Neural cell (in vitro differentiated cells): ENCODE measurements around the gene HCK. TPM values are rescaled to one million over a fixed set of nuclear protein-coding genes. Genes with fewer than 3 reads are reported as not detected.

Experiments
- H2AFZ ChIP-seq: fragments of 200-600, 300-800 bp; sonication (generic), shearing (Covaris generic); 2 replicates; pipeline ENCODE4 v1.6.0; 2014; ENCODE audit warnings: low read depth, mild to moderate bottlenecking, antibody characterized with exemption, low read length, moderate library complexity
- H3F3A ChIP-seq: fragments of 200-600 bp; shearing (Covaris generic); 2 replicates; pipeline ENCODE4 v1.6.1; 2016; ENCODE audit warnings: mild to moderate bottlenecking, moderate library complexity, mixed read lengths, antibody characterized with exemption, low read length; ENCODE audit not compliant: insufficient read depth, poor library complexity, severe bottlenecking
- H3K27ac ChIP-seq: fragments of 200-600, 300-800 bp; sonication (generic), shearing (Covaris generic); 2 replicates; pipeline ENCODE4 v1.5.1; 2014; ENCODE audit warnings: mild to moderate bottlenecking, low read length, moderate library complexity
- H3K27me3 ChIP-seq: fragments of 300-800, 200-600 bp; sonication (generic), shearing (Covaris generic); 2 replicates; pipeline ENCODE4 v1.6.0; 2014; ENCODE audit warnings: mild to moderate bottlenecking, low read depth, low read length, moderate library complexity; ENCODE audit not compliant: insufficient read depth
- H3K36me3 ChIP-seq: fragments of 300-800, 200-600 bp; sonication (generic), shearing (Covaris generic); 2 replicates; pipeline ENCODE4 v1.5.1; 2014; ENCODE audit warnings: mild to moderate bottlenecking, antibody characterized with exemption, low read length, moderate library complexity; ENCODE audit not compliant: insufficient read depth
- H3K4me2 ChIP-seq: fragments of 300-800, 200-600 bp; sonication (generic), shearing (Covaris generic); 2 replicates; pipeline ENCODE4 v1.6.0; 2014; ENCODE audit warnings: mild to moderate bottlenecking, low read length
- H3K4me3 ChIP-seq: fragments of 300-800, 200-600 bp; sonication (generic), shearing (Covaris generic); 2 replicates; pipeline ENCODE4 v1.5.1; 2014; ENCODE audit warnings: mild to moderate bottlenecking, low read length, moderate library complexity
- H3K79me2 ChIP-seq: fragments of 200-600 bp; shearing (Covaris generic); replicated peaks from 2 replicates; pipeline ENCODE4 v1.6.0; 2014; ENCODE audit warnings: mild to moderate bottlenecking, low read length, moderate library complexity; ENCODE audit not compliant: insufficient read depth
- H3K9ac ChIP-seq: fragments of 300-800, 200-600 bp; sonication (generic), shearing (Covaris generic); 2 replicates; pipeline ENCODE4 v1.6.1; 2016; ENCODE audit warnings: mild to moderate bottlenecking, low read length, mixed read lengths
- H3K9me2 ChIP-seq: fragments of 200-600 bp; shearing (Covaris generic); 2 replicates; pipeline ENCODE4 v1.6.1; 2016; ENCODE audit warnings: mild to moderate bottlenecking, low read length, mixed read lengths; ENCODE audit not compliant: insufficient read depth
- H3K9me3 ChIP-seq: fragments of 200-600, 300-800 bp; sonication (generic), shearing (Covaris generic); 2 replicates; pipeline ENCODE4 v1.6.1; 2016; ENCODE audit warnings: mild to moderate bottlenecking, mixed run types, low read length, moderate library complexity, mixed read lengths
- H4K20me1 ChIP-seq: fragments of 200-600 bp; shearing (Covaris generic); 2 replicates; pipeline ENCODE4 v1.6.1; 2016; ENCODE audit warnings: mild to moderate bottlenecking, mixed run types; ENCODE audit not compliant: insufficient read depth
- EP300 ChIP-seq: fragments of 450-650 bp; conservative IDR thresholded peaks from 2 replicates; pipeline ENCODE4 v1.6.1; 2014; ENCODE audit warnings: antibody characterized with exemption, mild to moderate bottlenecking, moderate library complexity; ENCODE audit not compliant: poor library complexity, severe bottlenecking
- EZH2 ChIP-seq: fragments of 200-600, 300-800 bp; shearing (Covaris generic), sonication (generic); IDR thresholded peaks from 2 replicates; pipeline ENCODE4 v1.6.1; 2014; ENCODE audit warnings: antibody characterized with exemption, low read length, borderline replicate concordance, mild to moderate bottlenecking; ENCODE audit not compliant: insufficient read depth, poor library complexity, severe bottlenecking
- MXI1 ChIP-seq: fragments of 450-650 bp; conservative IDR thresholded peaks from 2 replicates; pipeline ENCODE4 v1.6.1; 2014; ENCODE audit warnings: antibody characterized with exemption, mild to moderate bottlenecking; ENCODE audit not compliant: poor library complexity, severe bottlenecking
- POLR2AphosphoS5 ChIP-seq: IDR thresholded peaks from 2 replicates; pipeline ENCODE4 v1.6.1; 2012
- RAD21 ChIP-seq: fragments of 450-650 bp; conservative IDR thresholded peaks from 2 replicates; pipeline ENCODE4 v1.6.1; 2014; ENCODE audit warnings: antibody characterized with exemption, mild to moderate bottlenecking, moderate library complexity
- SMC3 ChIP-seq: fragments of 450-650 bp; conservative IDR thresholded peaks from 2 replicates; pipeline ENCODE4 v1.6.1; 2014; ENCODE audit warnings: antibody characterized with exemption, mild to moderate bottlenecking, moderate library complexity; ENCODE audit not compliant: poor library complexity
- TAF1 ChIP-seq: IDR thresholded peaks from 2 replicates; pipeline ENCODE4 v1.6.1; 2012; ENCODE audit warnings: low read depth
- polyA plus RNA-seq: library from polyadenylated mRNA; depleted of rRNA; stranded (reverse); fragments of >200 nt; gene quantifications from 2 replicates; pipeline ENCODE4 v1.2.3, GENCODE V29; 2014
- small RNA-seq, 3 experiments: library from RNA; depleted of rRNA; stranded (forward); fragments of <200 nt; gene quantifications; one replicate each; pipeline ENCODE3, GENCODE V24; 2012
- TF ChIP-seq, protein P1 (sequence below): fragments of 450-650 bp; IDR thresholded peaks from 2 replicates; pipeline ENCODE4 v1.5.1; 2014; ENCODE audit warnings: antibody characterized with exemption, mild to moderate bottlenecking, moderate library complexity; ENCODE audit not compliant: poor library complexity, severe bottlenecking
- TF ChIP-seq, protein P2 (sequence below): IDR thresholded peaks from 2 replicates; pipeline ENCODE4 v1.6.1; 2012; ENCODE audit warnings: borderline replicate concordance

Gene HCK
- polyA plus RNA-seq, 1 donor from 2014 or later = 0.58 TPM

DNA sequence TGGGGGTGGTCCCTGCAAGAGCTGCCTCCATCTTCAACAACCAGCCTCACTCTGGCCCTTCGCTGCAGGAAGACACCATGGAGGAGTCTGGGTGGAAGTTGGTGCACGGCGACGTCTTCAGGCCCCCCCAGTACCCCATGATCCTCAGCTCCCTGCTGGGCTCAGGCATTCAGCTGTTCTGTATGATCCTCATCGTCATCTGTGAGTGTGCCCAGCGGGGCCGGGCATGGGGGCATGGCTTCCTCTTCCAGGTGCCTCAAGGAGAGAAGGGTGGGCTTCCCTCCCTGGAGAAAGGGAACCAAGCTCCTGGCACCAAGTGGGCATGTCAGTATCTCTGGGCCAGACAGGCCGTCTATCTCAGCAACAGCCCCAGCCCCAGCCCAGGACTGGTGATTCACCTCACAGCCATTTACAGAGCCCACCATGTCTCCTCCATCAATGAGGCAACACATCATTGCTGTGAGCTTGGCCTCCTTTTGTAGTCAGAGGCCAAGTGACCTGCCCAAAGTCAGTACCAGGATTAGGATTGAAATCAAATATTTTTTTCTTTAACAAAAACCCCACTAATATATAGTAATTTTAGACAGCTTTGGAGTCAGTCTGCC is 97.6 kb downstream of the HCK start:
- H3K27ac ChIP-seq = no peak overlapping the region
- H3K4me3 ChIP-seq = no peak overlapping the region
- no peaks in the 10 kb centered on the region for H3K9me2 ChIP-seq
- no peak overlapping the region for H2AFZ ChIP-seq
- no peak overlapping the region for H3K4me2 ChIP-seq
- no peaks in the 10 kb centered on the region for H3F3A ChIP-seq
- no peaks in the 10 kb centered on the region for H3K9me3 ChIP-seq
- no peaks in the 10 kb centered on the region for H3K79me2 ChIP-seq
- H3K27me3 ChIP-seq = no peaks in the 10 kb centered on the region
- H4K20me1 ChIP-seq = no peaks in the 10 kb centered on the region
- no peak overlapping the region for H3K9ac ChIP-seq
- TF ChIP-seq TAF1 (no peak), EP300 (no peak), MXI1 (no peak), RAD21 (no peak), EZH2 (no peak), SMC3 (no peak), POLR2AphosphoS5 (no peak)
- TF ChIP-seq, protein P1, sequence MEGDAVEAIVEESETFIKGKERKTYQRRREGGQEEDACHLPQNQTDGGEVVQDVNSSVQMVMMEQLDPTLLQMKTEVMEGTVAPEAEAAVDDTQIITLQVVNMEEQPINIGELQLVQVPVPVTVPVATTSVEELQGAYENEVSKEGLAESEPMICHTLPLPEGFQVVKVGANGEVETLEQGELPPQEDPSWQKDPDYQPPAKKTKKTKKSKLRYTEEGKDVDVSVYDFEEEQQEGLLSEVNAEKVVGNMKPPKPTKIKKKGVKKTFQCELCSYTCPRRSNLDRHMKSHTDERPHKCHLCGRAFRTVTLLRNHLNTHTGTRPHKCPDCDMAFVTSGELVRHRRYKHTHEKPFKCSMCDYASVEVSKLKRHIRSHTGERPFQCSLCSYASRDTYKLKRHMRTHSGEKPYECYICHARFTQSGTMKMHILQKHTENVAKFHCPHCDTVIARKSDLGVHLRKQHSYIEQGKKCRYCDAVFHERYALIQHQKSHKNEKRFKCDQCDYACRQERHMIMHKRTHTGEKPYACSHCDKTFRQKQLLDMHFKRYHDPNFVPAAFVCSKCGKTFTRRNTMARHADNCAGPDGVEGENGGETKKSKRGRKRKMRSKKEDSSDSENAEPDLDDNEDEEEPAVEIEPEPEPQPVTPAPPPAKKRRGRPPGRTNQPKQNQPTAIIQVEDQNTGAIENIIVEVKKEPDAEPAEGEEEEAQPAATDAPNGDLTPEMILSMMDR = no peak
- TF ChIP-seq, protein P2, sequence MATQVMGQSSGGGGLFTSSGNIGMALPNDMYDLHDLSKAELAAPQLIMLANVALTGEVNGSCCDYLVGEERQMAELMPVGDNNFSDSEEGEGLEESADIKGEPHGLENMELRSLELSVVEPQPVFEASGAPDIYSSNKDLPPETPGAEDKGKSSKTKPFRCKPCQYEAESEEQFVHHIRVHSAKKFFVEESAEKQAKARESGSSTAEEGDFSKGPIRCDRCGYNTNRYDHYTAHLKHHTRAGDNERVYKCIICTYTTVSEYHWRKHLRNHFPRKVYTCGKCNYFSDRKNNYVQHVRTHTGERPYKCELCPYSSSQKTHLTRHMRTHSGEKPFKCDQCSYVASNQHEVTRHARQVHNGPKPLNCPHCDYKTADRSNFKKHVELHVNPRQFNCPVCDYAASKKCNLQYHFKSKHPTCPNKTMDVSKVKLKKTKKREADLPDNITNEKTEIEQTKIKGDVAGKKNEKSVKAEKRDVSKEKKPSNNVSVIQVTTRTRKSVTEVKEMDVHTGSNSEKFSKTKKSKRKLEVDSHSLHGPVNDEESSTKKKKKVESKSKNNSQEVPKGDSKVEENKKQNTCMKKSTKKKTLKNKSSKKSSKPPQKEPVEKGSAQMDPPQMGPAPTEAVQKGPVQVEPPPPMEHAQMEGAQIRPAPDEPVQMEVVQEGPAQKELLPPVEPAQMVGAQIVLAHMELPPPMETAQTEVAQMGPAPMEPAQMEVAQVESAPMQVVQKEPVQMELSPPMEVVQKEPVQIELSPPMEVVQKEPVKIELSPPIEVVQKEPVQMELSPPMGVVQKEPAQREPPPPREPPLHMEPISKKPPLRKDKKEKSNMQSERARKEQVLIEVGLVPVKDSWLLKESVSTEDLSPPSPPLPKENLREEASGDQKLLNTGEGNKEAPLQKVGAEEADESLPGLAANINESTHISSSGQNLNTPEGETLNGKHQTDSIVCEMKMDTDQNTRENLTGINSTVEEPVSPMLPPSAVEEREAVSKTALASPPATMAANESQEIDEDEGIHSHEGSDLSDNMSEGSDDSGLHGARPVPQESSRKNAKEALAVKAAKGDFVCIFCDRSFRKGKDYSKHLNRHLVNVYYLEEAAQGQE = no peak
- peaks cover 5% of the 10 kb centered on the region for H3K36me3 ChIP-seq

DNA sequence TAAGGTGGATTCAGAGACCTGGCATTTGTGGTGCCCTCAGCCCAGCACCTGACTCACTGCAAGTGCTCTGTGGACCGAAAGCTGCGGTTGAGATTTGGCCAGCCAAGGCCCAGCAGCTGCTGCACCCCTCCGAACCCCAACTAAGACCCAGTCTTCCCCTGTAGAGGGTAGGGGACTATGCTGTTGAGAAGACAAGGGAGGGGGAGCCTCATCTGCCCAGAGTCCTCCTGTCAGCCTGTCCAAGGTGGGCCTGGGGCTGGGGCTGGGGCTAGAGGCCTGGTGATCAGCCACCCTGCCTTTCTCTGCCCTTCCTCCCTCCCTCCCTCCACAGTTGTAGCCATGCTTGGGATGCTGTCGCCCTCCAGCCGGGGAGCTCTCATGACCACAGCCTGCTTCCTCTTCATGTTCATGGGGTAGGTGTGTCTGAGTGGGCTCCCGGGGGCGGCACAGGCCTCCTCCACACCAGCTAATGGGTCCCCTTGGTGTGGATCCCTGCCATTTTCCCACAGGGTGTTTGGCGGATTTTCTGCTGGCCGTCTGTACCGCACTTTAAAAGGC is 98.3 kb downstream of the HCK start:
- no peaks in the 10 kb centered on the region for H3K36me3 ChIP-seq
- no peaks in the 10 kb centered on the region for H3K9me3 ChIP-seq
- no peak overlapping the region for H3K9ac ChIP-seq
- H3F3A ChIP-seq = no peaks in the 10 kb centered on the region
- no peaks in the 10 kb centered on the region for H3K9me2 ChIP-seq
- no peak overlapping the region for H3K4me3 ChIP-seq
- no peak overlapping the region for H2AFZ ChIP-seq
- TF ChIP-seq MXI1 (no peak), EP300 (no peak), EZH2 (no peak), RAD21 (no peak), TAF1 (no peak)
- TF ChIP-seq, protein P1 = no peak
- H3K4me2 ChIP-seq = no peak overlapping the region
- H4K20me1 ChIP-seq = no peaks in the 10 kb centered on the region
- no peak overlapping the region for H3K27ac ChIP-seq
- no peaks in the 10 kb centered on the region for H3K79me2 ChIP-seq
- H3K27me3 ChIP-seq = no peaks in the 10 kb centered on the region

Small RNA genes lying within 50 kb of the gene (small RNA-seq; reads per million reads assigned to genes)
- gene RNA5SP481 = 0.06 to 0.24 (median 0.07) reads per million in 3 experiments
- 0 reads per million in 3 experiments for gene RNA5SP482

Other genes starting within 250 kb of the HCK start
- 0.22 TPM in 1 of 2 replicates, not detected in the other for gene MYLK2, start 232.9 kb upstream of the HCK start, polyA plus RNA-seq
- gene FOXS1, start 206.6 kb upstream of the HCK start, polyA plus RNA-seq = not detected in 2 replicates
- gene DUSP15, start 181.7 kb upstream of the HCK start, polyA plus RNA-seq = 62.7 and 68.9 TPM in 2 replicates
- gene TTLL9, start 181.6 kb upstream of the HCK start, polyA plus RNA-seq = 6.1 and 8.0 TPM in 2 replicates
- gene PDRG1, start 100.2 kb upstream of the HCK start, polyA plus RNA-seq = 50.6 and 57.5 TPM in 2 replicates
- gene XKR7, start 84.1 kb upstream of the HCK start, polyA plus RNA-seq = 9.6 and 12.8 TPM in 2 replicates
- gene CCM2L, start 41.8 kb upstream of the HCK start, polyA plus RNA-seq = 1.5 and 3.0 TPM in 2 replicates
- gene TM9SF4, start 57.5 kb downstream of the HCK start, polyA plus RNA-seq = 17.8 and 18.3 TPM in 2 replicates
- 2.5 and 2.7 TPM in 2 replicates for gene PLAGL2, start 155.5 kb downstream of the HCK start, polyA plus RNA-seq
- 14.0 and 15.5 TPM in 2 replicates for gene POFUT1, start 155.6 kb downstream of the HCK start, polyA plus RNA-seq
- 49.4 and 53.0 TPM in 2 replicates for gene KIF3B, start 225.4 kb downstream of the HCK start, polyA plus RNA-seq